IPS-18a (cell line): ENCODE results near the gene SNRNP48.

Source experiments
- H3K27ac ChIP-seq: one replicate; pipeline ENCODE4 v1.5.1; 2013; ENCODE audit warnings: low read length
- H3K27me3 ChIP-seq: one replicate; pipeline ENCODE4 v1.6.1; 2013; ENCODE audit warnings: mild to moderate bottlenecking, low read length; ENCODE audit not compliant: control insufficient read depth, insufficient read depth
- H3K36me3 ChIP-seq: one replicate; pipeline ENCODE4 v1.6.1; 2013; ENCODE audit warnings: low read depth, low read length; ENCODE audit not compliant: control insufficient read depth
- H3K4me1 ChIP-seq: one replicate; pipeline ENCODE4 v1.6.1; 2013; ENCODE audit warnings: low read depth, low read length; ENCODE audit not compliant: control insufficient read depth
- H3K4me3 ChIP-seq: one replicate; pipeline ENCODE4 v1.5.1; 2013; ENCODE audit warnings: low read length
- H3K9ac ChIP-seq: one replicate; pipeline ENCODE4 v1.6.1; 2013; ENCODE audit warnings: mild to moderate bottlenecking, low read length, moderate library complexity
- H3K9me3 ChIP-seq: one replicate; pipeline ENCODE4 v1.6.1; 2013; ENCODE audit warnings: low read depth, low read length; ENCODE audit not compliant: control insufficient read depth

Gene SNRNP48

DNA sequence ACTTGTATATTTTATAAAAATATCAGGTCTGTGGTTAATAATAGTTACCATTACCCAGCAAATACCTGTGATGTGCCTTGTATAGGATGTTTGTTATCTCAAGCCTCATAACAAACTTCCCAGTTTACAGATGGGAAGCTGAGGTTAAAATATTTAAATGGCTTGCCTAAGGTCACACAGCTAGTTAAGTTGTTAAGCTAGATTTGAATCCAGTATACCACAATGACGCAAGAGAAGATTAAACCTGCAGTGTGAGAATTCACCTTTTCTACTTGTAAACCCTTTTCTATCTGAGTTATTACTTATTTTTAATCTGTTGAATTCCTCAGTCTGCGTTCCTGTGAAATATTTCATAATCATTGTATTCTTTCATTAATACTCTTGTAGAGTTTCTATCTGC is 43.6 kb upstream of the SNRNP48 start:
- Histone ChIP-seq H3K36me3 (no peaks in the 10 kb centered on the region), H3K9me3 (no peaks in the 10 kb centered on the region), H3K27ac (no peak overlapping the region), H3K9ac (no peak overlapping the region), H3K4me1 (peaks cover 34% of the 10 kb centered on the region), H3K27me3 (peaks cover 26% of the 10 kb centered on the region), H3K4me3 (no peak overlapping the region)

DNA sequence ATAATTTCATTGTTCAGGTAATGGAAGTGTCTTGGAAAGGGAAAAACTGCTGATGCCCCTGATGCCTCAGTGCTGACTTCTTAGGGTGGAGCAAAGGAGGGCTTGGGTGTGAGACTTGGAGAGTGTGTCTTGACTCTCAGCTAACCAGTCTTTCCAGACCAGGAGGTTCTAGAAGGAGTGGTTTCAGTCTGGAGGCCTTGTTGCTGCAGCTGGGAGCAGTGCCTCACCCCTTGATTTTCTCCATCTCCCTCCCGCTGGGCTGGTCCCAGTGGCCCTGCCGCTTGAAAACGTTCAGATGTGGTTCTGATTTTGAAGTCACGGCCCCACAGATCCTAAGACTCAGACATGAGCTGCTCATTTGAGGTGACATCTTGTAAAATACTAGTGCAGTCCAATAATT is 43.1 kb upstream of the SNRNP48 start:
- no peaks in the 10 kb centered on the region for H3K36me3 ChIP-seq
- H3K27me3 ChIP-seq, result peaks cover 26% of the 10 kb centered on the region
- no peak overlapping the region for H3K9ac ChIP-seq
- H3K4me3 ChIP-seq, result no peak overlapping the region
- H3K27ac ChIP-seq, result no peak overlapping the region
- H3K9me3 ChIP-seq, result no peaks in the 10 kb centered on the region
- H3K4me1 ChIP-seq, result peaks cover 34% of the 10 kb centered on the region

DNA sequence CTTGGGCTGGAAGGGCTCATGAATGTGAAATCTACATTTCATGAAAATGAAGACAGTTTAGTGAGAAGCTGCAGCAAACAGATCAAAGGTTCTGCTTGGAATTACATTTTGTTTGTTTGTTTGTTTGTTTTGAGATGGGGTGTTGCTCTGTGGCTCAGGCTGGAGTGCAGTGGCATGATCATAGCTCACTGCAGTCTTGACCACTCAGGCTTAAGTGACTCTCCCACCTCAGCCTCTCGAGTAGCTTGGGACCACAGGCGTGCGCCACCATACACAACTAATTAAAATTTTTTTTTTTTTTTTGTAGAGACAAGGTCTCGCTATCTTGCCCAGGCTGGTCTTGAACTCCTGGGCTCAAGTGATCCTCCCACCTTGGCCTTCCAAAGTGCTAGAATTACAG is 42.7 kb upstream of the SNRNP48 start:
- Histone ChIP-seq H3K9ac (no peak overlapping the region), H3K27ac (no peak overlapping the region), H3K27me3 (peaks cover 26% of the 10 kb centered on the region), H3K4me1 (peaks cover 34% of the 10 kb centered on the region), H3K9me3 (no peaks in the 10 kb centered on the region), H3K36me3 (no peaks in the 10 kb centered on the region), H3K4me3 (no peak overlapping the region)

DNA sequence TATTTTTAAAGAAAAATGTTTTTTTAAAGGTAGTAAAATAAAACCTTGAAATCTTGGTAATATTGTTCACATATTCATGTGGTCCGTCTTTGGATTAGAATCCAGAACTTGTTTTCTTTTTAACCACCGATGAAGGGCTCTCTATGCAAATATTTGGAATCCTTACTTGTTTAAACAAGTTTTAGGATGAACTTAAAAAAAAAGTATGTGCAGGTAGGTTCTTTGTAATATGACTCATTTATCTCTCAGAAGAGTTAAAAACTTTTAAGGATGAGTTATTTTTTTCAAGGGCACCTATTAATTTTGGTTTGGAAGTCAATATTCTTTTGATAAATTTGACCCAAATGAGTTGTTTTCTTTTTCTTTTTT is 39.6 kb upstream of the SNRNP48 start:
- no peak overlapping the region for H3K9ac ChIP-seq
- no peaks in the 10 kb centered on the region for H3K36me3 ChIP-seq
- no peak overlapping the region for H3K4me3 ChIP-seq
- H3K27me3 ChIP-seq, result peaks cover 2% of the 10 kb centered on the region
- peaks cover 11% of the 10 kb centered on the region for H3K4me1 ChIP-seq
- H3K27ac ChIP-seq, result no peak overlapping the region
- no peaks in the 10 kb centered on the region for H3K9me3 ChIP-seq

DNA sequence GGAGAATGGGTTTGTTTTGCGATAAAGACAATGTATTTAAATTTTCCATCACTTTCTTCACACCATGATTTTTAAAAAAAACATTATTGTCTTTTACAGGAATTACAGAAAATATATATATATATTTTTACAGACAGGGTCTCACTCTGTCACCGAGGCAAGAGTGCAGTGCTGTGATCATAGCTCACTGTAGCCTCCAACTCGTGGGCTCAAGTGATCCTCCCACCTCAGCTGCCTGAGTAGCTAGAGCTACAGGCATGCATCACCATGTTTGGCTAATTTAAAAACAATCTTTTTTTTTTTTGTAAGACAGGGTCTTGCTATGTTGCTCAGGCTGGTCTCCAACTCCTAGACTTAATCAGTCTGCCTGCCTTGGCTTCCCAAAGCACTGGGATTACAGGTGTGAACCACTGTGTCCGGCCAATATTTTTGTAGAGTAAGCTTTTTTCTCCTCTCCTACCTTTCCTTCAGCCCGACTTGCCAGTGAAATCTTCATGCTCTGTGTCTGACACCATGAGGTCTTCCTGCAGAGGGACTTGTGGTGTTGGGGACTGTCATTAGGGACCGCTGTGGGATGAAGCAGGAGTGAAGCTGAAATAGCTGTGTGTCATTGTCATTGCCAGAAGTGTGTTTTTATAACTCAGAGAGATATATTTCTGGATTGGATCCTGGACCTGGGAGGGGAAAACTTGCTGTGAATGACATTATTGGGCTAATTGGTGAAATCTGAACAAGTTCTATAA is 35.3 kb upstream of the SNRNP48 start:
- H3K4me3 ChIP-seq, result no peak overlapping the region
- H3K27ac ChIP-seq, result no peak overlapping the region
- H3K9ac ChIP-seq, result no peak overlapping the region
- no peaks in the 10 kb centered on the region for H3K9me3 ChIP-seq
- peaks cover 15% of the 10 kb centered on the region for H3K36me3 ChIP-seq
- no peaks in the 10 kb centered on the region for H3K4me1 ChIP-seq
- no peaks in the 10 kb centered on the region for H3K27me3 ChIP-seq

DNA sequence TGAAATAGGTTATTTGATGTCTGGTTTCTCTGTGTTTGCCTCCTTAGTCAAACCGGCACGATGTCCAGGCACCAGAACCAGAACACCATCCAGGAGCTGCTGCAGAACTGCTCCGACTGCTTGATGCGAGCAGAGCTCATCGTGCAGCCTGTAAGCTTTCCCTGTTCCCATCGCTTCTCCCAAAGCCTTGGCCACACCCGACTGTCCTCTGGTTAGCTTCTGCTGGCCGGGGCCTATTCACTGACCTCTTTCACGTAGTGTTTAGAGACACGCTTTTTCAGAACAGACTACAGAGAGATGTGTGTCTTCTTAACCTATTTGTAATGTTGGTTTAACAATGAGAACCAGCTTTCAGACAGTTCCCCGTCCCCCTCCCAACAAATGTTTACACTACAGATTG is 34.3 kb upstream of the SNRNP48 start:
- Histone ChIP-seq H3K4me1 (no peaks in the 10 kb centered on the region), H3K36me3 (peaks cover 21% of the 10 kb centered on the region), H3K4me3 (no peak overlapping the region), H3K9me3 (no peaks in the 10 kb centered on the region), H3K9ac (no peak overlapping the region), H3K27ac (no peak overlapping the region), H3K27me3 (no peaks in the 10 kb centered on the region)

DNA sequence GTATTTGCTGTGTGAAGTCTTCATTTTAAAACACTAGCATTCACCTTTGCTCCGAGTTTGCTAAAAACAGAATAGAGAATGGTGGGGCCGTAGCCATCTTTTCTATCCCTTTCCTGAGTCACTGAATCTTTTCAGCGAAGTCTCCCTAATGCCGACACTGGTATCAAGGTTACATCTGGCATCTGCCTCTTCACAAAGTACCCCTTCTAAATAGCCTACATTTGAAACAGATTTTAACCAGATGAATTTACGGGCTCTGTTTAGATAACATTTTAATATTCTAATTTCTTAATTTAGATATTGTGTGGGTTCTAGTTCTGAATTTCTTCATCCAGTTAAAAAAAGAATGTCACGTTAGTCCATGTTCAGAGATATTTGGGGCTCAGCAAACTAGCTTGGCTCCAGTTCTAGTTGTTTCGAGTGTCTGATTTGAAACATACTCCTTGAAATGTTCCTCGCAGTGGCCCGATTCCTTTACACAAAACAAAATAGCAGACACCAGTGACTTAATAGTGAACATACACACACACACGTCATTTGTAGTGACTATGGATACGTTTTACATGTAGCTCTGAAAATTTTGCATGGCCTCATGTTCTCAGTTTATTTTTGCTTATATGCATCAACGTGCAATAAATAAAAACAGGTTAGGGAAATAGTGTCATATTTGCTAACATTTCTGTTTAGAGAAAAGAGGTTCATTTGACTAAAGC is 33.4 kb upstream of the SNRNP48 start:
- no peaks in the 10 kb centered on the region for H3K4me1 ChIP-seq

DNA sequence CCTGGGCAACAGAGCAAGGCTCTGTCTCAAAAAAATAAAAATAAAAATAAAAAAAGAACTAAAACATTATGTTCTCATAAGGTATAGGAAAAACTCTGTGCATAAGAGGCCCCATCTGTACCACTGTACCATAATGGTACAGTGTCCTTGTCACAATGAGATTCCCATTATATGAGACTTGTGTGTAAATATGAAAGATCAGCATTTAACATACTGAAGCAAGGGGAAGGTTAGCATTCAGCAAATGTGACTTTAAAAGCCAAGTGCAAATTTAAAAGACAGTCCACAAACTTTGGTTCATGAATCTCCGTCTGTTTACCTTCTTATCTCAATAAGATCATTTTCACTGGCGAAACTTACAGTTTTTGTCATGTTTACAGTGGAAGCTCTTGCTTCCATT is 32.3 kb upstream of the SNRNP48 start:
- no peaks in the 10 kb centered on the region for H3K9me3 ChIP-seq
- no peaks in the 10 kb centered on the region for H3K27me3 ChIP-seq
- peaks cover 21% of the 10 kb centered on the region for H3K36me3 ChIP-seq
- H3K9ac ChIP-seq, result no peak overlapping the region
- no peak overlapping the region for H3K4me3 ChIP-seq
- H3K4me1 ChIP-seq, result no peaks in the 10 kb centered on the region
- H3K27ac ChIP-seq, result no peak overlapping the region

More for the DNA sequence above, 33.4 kb upstream of the SNRNP48 start:
- Histone ChIP-seq H3K36me3 (peaks cover 21% of the 10 kb centered on the region), H3K9ac (no peak overlapping the region), H3K27me3 (no peaks in the 10 kb centered on the region), H3K27ac (no peak overlapping the region), H3K9me3 (no peaks in the 10 kb centered on the region), H3K4me3 (no peak overlapping the region)

DNA sequence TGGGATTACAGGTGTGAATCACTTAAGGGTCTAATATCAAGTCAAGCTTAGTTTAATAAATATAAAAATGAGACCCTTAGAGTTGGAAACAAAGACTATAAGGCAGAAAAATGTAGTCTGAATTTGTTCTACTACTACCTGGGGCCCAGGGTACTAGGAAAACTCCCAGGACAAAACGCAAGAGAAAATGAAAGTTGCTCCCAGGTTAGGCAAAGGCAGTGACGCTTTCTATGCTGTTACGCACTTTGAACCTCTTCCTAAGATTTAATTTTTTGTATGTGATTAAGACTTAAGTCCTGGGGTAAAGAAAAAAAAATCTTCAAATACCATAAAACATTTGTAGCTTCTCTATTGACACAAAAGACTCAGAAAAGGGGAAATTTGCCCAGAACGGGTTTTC is 31.2 kb upstream of the SNRNP48 start:
- H3K27ac ChIP-seq, result no peak overlapping the region
- peaks cover 25% of the 10 kb centered on the region for H3K36me3 ChIP-seq
- no peak overlapping the region for H3K9ac ChIP-seq

DNA sequence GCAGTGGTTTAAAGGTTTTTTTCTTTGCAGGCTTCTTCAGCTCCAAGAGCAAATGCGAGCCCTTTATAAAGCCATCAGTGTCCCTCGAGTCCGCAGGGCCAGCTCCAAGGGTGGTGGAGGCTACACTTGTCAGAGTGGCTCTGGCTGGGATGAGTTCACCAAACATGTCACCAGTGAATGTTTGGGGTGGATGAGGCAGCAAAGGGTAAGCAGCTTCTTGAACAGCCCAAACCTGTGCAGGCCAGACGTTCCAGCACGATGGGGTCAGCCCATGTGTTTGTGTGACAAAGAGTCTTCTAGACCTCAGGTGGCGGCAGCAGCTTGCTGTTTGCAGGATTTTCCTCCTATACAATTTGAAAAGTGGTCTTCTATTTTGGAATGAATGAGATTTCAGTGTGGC is 30.8 kb upstream of the SNRNP48 start:
- no peaks in the 10 kb centered on the region for H3K9me3 ChIP-seq
- no peak overlapping the region for H3K4me3 ChIP-seq
- no peaks in the 10 kb centered on the region for H3K4me1 ChIP-seq
- H3K36me3 ChIP-seq, result peaks cover 28% of the 10 kb centered on the region
- no peak overlapping the region for H3K27ac ChIP-seq
- no peaks in the 10 kb centered on the region for H3K27me3 ChIP-seq
- no peak overlapping the region for H3K9ac ChIP-seq

More for the DNA sequence above, 31.2 kb upstream of the SNRNP48 start:
- Histone ChIP-seq H3K4me3 (no peak overlapping the region), H3K9me3 (no peaks in the 10 kb centered on the region), H3K27me3 (no peaks in the 10 kb centered on the region), H3K4me1 (no peaks in the 10 kb centered on the region)

DNA sequence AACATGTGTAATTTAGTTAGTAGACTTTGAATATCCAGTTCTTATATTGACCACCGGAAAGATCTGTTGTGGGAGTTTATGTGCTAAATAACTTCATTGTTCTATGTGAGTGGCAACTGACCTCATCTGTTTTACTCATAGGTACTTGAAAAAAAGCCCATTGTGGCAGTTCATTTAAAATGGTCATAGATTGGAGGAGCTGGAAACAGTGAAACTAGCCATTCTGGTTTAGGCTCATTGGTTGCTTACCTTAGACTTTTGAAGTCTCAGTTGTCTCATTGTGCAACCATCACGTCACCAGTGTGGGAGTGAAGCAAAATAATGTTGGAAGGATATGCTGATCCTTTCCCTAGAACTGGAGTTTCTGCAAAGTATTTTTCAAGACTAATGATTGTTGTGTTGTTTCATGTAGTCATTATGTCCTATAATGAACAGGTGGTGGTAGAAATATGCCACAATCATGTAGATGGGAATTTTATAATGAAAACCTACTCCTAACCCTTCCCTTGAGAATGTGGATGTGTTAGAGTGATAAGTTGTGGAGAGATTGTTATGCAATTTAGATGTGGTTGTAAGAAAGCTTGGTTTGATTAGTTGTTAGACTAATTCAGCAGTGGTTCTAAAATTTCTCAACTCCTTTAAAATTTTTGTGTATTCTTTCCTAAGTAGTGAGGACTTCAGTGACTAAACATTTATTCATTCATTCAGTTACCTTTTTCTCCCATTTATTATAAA is 30.2 kb upstream of the SNRNP48 start:
- Histone ChIP-seq H3K9me3 (no peaks in the 10 kb centered on the region), H3K9ac (no peak overlapping the region), H3K27ac (no peak overlapping the region), H3K4me1 (no peaks in the 10 kb centered on the region), H3K27me3 (no peaks in the 10 kb centered on the region), H3K36me3 (peaks cover 30% of the 10 kb centered on the region), H3K4me3 (no peak overlapping the region)
